Endothelial cell (in vitro differentiated cells): ENCODE measurements around the gene DYNLT1. TPM values are rescaled to one million over a fixed set of nuclear protein-coding genes. Genes with fewer than 3 reads are reported as not detected.
"Not testable (repeated sequence)": the region's sequence is repeated elsewhere in the genome, so short reads cannot be mapped to it uniquely, and the experiment has no call there.

Experiments used
- DNase-seq: peaks from one replicate; pipeline ENCODE4 v3.0.0; 2021; ENCODE audit warnings: low spot score
- H3K27ac Mint-ChIP-seq: one replicate; pipeline ENCODE4 v1.8.0; 2021; ENCODE audit warnings: mixed read lengths, inconsistent platforms; ENCODE audit not compliant: unreplicated experiment
- H3K27me3 Mint-ChIP-seq: one replicate; pipeline ENCODE4 v1.8.0; 2021; ENCODE audit warnings: mild to moderate bottlenecking, moderate library complexity, mixed read lengths, inconsistent platforms; ENCODE audit not compliant: unreplicated experiment
- H3K36me3 Mint-ChIP-seq: one replicate; pipeline ENCODE4 v1.8.0; 2021; ENCODE audit warnings: mild to moderate bottlenecking, low read depth, mixed read lengths, inconsistent platforms; ENCODE audit not compliant: unreplicated experiment
- H3K4me1 Mint-ChIP-seq: one replicate; pipeline ENCODE4 v1.8.0; 2021; ENCODE audit warnings: mild to moderate bottlenecking, mixed read lengths, inconsistent platforms; ENCODE audit not compliant: unreplicated experiment
- H3K4me3 Mint-ChIP-seq: one replicate; pipeline ENCODE4 v1.8.0; 2021; ENCODE audit warnings: mild to moderate bottlenecking, mixed read lengths, inconsistent platforms; ENCODE audit not compliant: unreplicated experiment
- H3K9me3 Mint-ChIP-seq: one replicate; pipeline ENCODE4 v1.8.0; 2021; ENCODE audit warnings: mixed read lengths, inconsistent platforms; ENCODE audit not compliant: unreplicated experiment
- CTCF ChIP-seq: fragments of 200-600 bp; sonication (generic); IDR thresholded peaks from one replicate; pipeline ENCODE4 v1.5.0; 2021; ENCODE audit warnings: antibody characterized with exemption; ENCODE audit not compliant: unreplicated experiment
- total RNA-seq: library from RNA; stranded (reverse); fragmentation: NEBNext Ultra II Directional; extraction: Animal tissue kit (Norgen Biotek cat#: 25700); gene quantifications from one replicate; pipeline ENCODE4 v1.2.1, GENCODE V29; 2021; ENCODE audit not compliant: unreplicated experiment

DYNLT1 gene
- total RNA-seq, 1 donor from 2014 or later, result 115 TPM

GRCh38 chr6:158633127-158633526 is 11.4 kb downstream of the DYNLT1 start:
- no peak for TF ChIP-seq CTCF
- no peaks in the 10 kb centered on the region for H3K27me3 Mint-ChIP-seq
- peaks cover 31% of the 10 kb centered on the region for H3K36me3 Mint-ChIP-seq
- DNase-seq, result no peak
- no peak overlapping the region for H3K27ac Mint-ChIP-seq
- peaks cover 3% of the 10 kb centered on the region for H3K4me1 Mint-ChIP-seq
- H3K4me3 Mint-ChIP-seq, result no peak overlapping the region
- no peaks in the 10 kb centered on the region for H3K9me3 Mint-ChIP-seq

GRCh38 chr6:158632538-158633119 is 11.9 kb downstream of the DYNLT1 start:
- not testable (repeated sequence) for H3K4me3 Mint-ChIP-seq, H3K4me1 Mint-ChIP-seq, H3K27me3 Mint-ChIP-seq, DNase-seq, H3K9me3 Mint-ChIP-seq
- peaks cover 36% of the 10 kb centered on the region for H3K36me3 Mint-ChIP-seq
- H3K27ac Mint-ChIP-seq, result peak overlapping the region; percentile 16

GRCh38 chr6:158631678-158632537 is 12.6 kb downstream of the DYNLT1 start:
- DNase-seq, result no peak
- Mint-ChIP-seq H3K9me3 (no peaks in the 10 kb centered on the region), H3K4me3 (no peak overlapping the region), H3K4me1 (peaks cover 10% of the 10 kb centered on the region), H3K27me3 (no peaks in the 10 kb centered on the region), H3K36me3 (peaks cover 36% of the 10 kb centered on the region), H3K27ac (peak overlapping the region; percentile 16)
- TF ChIP-seq CTCF, result no peak

DNA sequence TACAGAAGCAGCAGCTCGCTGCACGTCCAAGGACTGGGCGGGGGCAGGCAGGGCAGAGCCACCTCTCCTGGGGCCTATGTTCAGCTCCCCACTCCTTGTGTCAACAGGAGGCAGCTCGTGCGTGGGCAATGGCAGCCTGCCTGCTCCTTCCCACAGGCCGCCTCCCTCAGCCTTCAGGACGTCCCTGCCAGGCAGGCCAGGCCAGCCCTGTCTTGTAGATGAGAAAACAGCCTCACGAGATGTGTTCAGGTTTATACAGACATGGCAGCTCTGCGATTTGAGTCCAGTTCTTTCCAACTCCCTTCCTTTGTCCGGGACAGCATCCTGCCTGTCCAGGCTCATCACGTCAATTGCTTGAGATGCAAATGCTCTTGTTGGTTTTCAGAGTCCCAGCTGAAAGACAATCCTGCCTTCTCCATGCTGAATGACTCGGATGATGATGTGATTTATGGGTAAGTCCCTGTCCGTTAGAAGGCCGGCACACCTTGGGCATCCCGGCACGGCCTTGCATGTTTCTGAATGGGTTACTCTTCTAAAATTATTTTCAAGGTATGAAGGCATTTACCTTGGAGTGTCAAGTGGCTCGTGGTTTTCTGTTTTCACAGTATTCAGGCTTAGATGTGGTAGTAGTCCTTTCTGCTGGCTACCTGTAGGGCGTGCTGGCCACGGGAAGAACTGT is 13.5 kb downstream of the DYNLT1 start:
- Mint-ChIP-seq H3K4me1 (peaks cover 10% of the 10 kb centered on the region), H3K27me3 (no peaks in the 10 kb centered on the region), H3K9me3 (no peaks in the 10 kb centered on the region), H3K4me3 (peak overlapping the region; percentile 42), H3K36me3 (peaks cover 36% of the 10 kb centered on the region), H3K27ac (peak overlapping the region; percentile 26)
- no peak for DNase-seq
- no peak for TF ChIP-seq CTCF

- Mint-ChIP-seq H3K4me1 (peaks cover 13% of the 10 kb centered on the region), H3K27me3 (no peaks in the 10 kb centered on the region), H3K4me3 (no peak overlapping the region), H3K36me3 (peaks cover 44% of the 10 kb centered on the region), H3K9me3 (no peaks in the 10 kb centered on the region), H3K27ac (peak overlapping the region; percentile 48)
- no peak for DNase-seq
- TF ChIP-seq CTCF, result no peak
Measured at GRCh38 chr6:158629367-158630221, 14.9 kb downstream of the DYNLT1 start.
